ENCODE data around the gene SPATA16.

DNA sequence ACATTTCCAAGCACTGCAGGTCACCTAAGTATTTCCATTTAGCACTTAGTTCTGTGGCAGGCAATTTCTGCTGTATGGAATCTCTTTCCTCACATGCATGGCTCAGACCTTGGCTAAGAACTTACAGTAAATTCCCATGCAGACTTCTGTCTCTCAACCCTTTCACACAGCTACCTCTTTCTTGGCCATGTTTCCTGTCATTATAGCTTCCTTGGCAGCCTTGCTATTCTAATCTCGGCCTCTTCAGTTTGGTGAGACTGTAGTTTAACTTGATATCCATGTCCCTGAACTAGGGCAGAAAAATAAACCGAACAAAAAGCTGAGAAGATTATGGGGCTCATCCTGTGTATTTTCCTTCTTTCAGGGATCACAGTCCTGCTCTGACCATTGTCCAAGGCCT lies 96.0 kb downstream of the SPATA16 start:
- TF ChIP-seq, protein P1, sequence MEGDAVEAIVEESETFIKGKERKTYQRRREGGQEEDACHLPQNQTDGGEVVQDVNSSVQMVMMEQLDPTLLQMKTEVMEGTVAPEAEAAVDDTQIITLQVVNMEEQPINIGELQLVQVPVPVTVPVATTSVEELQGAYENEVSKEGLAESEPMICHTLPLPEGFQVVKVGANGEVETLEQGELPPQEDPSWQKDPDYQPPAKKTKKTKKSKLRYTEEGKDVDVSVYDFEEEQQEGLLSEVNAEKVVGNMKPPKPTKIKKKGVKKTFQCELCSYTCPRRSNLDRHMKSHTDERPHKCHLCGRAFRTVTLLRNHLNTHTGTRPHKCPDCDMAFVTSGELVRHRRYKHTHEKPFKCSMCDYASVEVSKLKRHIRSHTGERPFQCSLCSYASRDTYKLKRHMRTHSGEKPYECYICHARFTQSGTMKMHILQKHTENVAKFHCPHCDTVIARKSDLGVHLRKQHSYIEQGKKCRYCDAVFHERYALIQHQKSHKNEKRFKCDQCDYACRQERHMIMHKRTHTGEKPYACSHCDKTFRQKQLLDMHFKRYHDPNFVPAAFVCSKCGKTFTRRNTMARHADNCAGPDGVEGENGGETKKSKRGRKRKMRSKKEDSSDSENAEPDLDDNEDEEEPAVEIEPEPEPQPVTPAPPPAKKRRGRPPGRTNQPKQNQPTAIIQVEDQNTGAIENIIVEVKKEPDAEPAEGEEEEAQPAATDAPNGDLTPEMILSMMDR (IDR thresholded peaks at IDR 0.05): no peak
- TF ChIP-seq EZH2 (IDR thresholded peaks at IDR 0.05; ENCODE audit: borderline replicate concordance, insufficient read depth, low read depth, low read length, poor library complexity, severe bottlenecking): no peak

Measured in B cell (primary cell).